Left cardiac atrium (tissue), 4 donors: ENCODE measurements around the gene ZHX3. TPM values are rescaled to one million over a fixed set of nuclear protein-coding genes. Genes with fewer than 3 reads are reported as not detected.

Experiments used
- ATAC-seq, 2 donors: fragments of 200-7000 bp; cut with Tn5 transposase; one replicate each; pipeline ENCODE4 v1.9.1; 2020; ENCODE audit warnings: mild to moderate bottlenecking in 2 of 2, moderate library complexity in 2 of 2
- DNase-seq: peaks from one replicate; pipeline ENCODE4 v3.0.0-alpha.2; 2020
- intact Hi-C, 2 donors: fragments of 100-400 bp; cut with DNase I; formaldehyde crosslinking; loops; one replicate each; pipeline versions ENCODE4 v1.14.1 to v1.15.1; 2022 to 2023
- total RNA-seq, 2 donors: library from RNA; stranded (reverse); fragmentation: NEBNext Ultra II Directional; extraction: Animal tissue kit (Norgen Biotek cat#: 25700); gene quantifications; one replicate each; pipeline ENCODE4 v1.2.1, GENCODE V29; 2021
- donor health status: DM: no; HTN: yes; CAD: no.
- donor health status: DM: no; HTN: yes; CAD: no; lungs with severe emphysema.
- donor health status: DM: yes; HTN: yes; CAD: no.
- donor health status: Dilated cardiomyopathy.

Gene ZHX3
- total RNA-seq, 2 donors from 2014 or later = 32.8 to 34.2 TPM

DNA sequence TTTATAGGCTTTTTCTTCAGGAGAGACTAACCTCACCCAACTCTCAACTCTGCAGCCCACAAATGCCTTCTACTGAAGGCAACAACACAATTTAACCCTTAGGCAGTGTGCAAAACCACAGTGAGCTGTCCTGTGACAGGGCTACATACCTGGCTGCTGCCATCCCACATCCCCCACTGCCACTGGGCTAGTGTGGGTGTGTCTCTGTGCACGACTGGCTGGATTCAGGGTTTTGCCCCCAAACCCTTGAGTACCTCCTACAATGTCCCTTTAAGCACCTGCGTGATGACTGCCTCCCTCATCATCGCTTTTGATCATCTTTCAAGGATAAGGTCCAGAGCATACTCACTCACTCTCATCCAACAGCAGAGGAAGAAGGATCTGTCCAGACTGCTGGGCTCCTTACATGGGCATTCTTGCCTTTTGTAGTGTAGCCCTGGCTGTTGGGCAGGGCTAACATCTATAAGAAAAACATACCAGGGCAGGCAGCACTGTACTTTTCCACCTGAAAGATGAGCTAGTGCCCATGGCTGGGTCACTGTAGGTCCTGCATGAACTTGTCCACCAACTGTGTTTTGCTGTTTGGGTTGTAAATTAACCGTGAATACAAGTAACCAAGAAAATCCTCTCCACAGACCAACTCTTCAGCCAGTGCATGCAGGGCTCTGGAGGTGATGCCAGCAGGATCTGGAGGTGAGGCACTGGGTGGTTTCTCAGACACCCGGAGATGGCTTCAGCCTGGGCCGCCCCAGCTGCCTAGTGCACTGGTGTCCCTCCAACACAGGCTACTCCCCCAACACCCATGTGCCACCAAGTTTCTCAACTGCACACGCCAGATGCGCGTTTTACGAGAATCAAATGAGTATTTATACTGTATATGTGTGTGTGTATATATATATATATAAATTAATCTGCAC, 135.0 kb downstream of the ZHX3 start:
- intact Hi-C loops = no loop called here
- ATAC-seq = no peak
- DNase-seq = no peak

DNA sequence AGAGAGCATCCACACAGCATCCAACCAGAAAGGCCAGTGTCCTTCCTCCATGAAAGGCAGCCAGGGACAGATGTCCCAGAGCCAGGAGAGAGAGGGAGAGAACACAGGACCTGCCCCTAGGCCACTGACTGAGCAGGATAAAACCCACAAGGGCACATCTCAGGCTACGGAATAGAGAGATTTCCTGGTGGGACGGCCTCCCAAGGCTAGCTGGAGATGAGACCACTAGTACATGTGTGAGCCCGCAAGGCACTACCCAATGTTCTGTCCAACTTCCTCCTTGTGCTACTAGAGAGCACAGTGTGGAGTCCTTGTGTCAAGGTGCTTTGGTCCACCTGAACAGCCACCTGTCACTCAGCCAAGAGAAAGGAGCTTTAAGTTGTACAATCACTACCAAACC, 136.0 kb downstream of the ZHX3 start:
- no peak for DNase-seq
- intact Hi-C loops = no loop called here

DNA sequence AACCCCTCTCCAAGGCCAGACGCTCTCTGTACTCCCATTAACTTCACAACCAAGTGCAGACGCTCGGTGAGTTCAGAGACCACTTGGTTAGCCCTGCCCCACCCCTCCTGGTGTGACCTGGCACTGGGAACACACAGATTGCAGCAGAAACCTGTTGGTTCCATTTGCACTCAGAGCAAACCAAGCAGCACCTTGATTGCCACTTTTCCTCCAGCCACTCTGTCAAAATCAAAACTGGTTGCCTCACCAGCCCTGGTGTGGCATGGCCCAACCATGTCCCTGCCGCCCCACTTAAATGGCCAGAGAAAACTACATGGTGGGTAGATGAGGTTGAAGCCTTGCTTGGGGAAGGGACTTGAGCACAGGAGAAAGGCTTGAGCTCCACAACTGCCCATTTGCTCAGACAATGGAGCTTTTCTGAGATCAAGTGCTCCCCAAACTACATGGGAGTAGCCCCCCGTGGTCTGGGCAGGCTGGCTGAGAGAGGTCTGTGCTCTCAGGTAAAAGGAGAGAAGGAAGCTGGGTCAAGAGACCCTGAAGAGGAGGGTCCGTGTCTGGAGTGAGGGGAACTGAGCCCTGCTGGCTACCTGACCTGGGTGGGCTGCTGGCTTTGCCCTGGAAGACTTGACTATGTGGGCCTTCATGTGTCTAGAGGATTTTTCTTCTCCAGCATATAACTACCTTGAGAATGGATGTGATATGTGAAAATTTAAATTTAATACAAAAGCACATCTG, 136.8 kb downstream of the ZHX3 start:
- ATAC-seq (no peak), DNase-seq (no peak)
- intact Hi-C loops = no loop called here

More for the DNA sequence above, 136.0 kb downstream of the ZHX3 start:
- no peak for ATAC-seq

DNA sequence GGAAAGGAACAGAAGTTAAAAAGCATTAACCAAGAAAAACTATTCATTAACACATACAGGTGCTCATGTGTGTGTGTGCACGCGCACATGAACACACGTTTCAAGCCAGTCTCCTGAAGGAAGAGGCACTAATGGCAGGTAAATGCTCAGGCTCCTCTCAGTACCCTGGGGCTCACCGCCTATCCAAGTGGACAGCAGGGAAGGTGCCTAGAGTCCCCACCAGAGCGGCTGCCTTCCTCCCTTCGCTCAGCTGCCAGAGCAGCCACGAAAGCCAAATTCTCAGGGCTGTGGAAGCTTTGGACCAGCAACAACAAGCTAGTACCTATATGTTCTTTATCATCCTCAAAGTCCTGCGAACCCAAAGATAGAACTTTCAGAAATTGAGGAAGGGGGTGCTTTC, 137.6 kb downstream of the ZHX3 start:
- no peak for ATAC-seq
- intact Hi-C loops = loop anchor here in 1 of 2 donors (10.0 kb wide), 1 partner anchor 235 kb away; no protein-coding TSS in a partner anchor
- DNase-seq = no peak

DNA sequence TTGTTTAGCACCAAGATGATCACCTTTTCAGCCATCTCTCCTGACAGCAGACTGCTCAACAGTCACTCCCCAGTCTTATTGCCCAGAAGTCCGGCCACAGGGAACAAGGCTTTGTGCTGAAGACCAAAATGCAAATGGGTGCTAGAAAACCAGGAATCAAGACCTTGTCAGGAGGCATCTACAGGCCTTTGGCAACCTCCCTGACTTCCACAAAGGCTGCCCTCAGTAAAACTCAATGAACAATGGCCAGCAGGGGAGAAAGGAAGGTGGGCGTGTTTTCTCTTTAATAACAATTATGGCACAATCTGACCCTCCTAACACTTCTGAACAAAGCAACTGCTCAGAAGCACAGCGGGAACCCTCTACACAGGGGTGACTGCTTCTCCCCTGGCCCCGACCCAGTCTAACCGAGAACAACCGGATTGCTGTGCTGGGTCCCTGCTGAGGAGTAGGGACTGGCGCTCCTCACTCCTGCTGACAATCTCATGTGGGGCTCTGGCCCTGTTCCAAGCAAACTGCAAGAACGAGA, 138.6 kb downstream of the ZHX3 start:
- ATAC-seq (peak; percentile 25 to 32), DNase-seq (peak; percentile 53)
- intact Hi-C loops = loop anchor here in 1 of 2 donors (10.0 kb wide), 1 partner anchor 236 kb away; no protein-coding TSS in a partner anchor

DNA sequence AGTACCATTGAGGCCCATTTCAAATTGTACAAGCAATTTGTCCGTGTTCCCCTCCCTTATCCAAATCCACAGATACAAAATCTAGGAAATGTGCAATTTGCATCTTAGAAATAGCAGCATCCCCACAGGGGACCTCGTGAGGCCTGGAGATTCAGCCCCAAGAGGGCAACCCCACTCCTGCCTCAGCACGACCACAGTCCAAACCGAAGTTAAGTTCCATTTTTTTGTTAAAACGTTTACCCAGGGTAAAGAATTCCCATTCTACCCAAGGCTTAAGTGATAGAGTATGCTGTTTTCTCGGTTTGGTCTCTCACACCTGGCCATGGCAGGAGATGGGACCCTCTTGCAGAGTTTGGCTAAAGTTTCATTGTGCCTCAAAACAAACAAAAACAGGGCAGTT, 139.0 kb downstream of the ZHX3 start:
- DNase-seq = no peak
- intact Hi-C loops = loop anchor here in 1 of 2 donors (10.0 kb wide), 1 partner anchor 236 kb away; no protein-coding TSS in a partner anchor
- ATAC-seq = no peak

DNA sequence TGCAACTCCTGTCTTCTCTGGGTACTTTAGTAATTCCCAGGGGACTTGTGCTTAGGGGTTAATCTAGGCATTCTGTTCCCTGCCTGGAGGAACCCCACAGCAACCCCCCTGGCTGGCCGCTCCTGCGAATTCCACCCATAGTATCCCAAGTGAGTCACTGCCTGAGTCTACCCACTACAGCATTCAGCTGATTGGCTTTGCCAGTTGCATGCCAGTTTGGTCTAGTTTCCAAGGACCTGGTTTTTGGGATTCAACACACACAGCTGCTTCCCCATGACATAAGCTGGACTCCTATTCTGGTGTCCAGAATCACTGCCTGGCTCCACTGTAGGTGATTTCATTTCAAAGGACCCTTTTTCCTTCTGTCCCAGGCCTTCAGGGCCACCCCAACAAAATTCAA, 139.9 kb downstream of the ZHX3 start:
- ATAC-seq (peak; percentile 41 to 67), DNase-seq (peak; percentile 60)
- intact Hi-C loops = loop anchor here in 1 of 2 donors (10.0 kb wide), 1 partner anchor 237 kb away; no protein-coding TSS in a partner anchor

DNA sequence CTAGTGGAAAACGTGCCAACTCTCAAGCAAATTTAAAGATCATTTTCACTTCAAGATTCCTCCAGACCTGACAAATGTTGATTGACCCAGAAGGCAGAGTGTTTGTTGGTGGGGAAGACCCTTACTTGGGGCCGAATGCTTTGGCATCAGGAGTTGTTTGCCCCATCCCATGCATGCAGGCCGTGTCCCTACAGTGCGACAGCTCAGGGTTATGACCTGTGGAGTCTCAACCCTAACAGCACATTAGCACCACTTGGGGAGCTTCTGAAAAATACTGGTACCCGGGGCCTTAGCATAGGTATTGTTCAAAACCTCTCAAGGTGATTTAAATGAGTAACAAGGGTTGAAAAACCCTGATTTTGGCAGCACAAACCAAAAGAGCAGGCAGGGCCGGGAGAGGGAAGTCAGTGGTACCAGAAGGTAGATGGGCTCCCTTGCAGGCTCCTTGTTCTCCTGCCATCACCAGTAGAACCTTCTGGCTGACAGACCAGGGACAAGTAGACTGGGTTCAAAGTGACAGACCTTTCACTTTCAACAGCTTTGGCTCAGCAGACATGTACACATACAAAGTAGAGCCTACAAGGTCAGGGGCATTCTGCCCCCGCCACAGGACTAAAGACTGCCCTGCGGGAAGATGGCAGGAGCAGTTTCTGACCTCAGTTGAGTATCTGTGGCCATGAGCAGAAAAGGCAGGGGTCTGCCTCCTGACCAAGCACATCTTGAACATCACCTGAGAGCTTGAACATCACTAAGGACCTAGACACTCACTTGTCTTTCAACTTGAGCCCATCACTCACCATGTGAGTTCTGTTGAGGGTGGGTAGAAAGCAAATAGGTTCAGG, 140.6 kb downstream of the ZHX3 start:
- intact Hi-C loops = loop anchor here in 1 of 2 donors (10.0 kb wide), 1 partner anchor 238 kb away; no protein-coding TSS in a partner anchor
- DNase-seq (no peak), ATAC-seq (no peak)

DNA sequence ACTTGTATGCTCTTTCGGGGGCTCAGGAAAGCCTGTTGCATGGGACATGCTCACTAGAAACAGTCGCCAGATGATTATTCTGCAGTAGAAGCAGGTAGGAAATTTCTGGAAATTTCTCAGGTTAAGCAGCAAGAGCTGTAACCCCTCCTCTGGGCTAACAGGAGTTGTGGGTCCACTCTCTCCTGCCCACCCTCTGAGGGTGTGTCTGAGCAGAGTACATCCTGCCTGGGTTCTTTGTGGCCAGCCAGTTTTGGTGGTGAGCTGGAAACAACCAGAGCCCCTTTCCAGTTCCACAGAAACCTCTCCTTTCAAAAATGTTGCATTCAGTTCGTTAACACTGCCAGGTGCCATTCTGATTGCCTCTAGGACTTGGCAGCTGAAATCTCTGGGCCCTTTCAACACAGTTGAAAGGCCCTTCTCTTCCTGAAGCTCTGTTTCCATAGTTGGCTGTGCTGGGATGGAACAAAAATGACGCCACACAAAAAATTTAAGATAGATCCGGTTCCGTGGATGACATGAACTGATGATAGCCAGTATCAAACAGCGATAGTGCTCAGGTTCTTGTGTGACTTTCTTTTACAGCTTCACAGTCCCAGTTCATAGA, 141.7 kb downstream of the ZHX3 start:
- intact Hi-C loops = loop anchor here (2.0 to 10.0 kb wide), 2 partner anchors 163 to 239 kb away; no protein-coding TSS in a partner anchor
- ATAC-seq = no peak
- DNase-seq = no peak

DNA sequence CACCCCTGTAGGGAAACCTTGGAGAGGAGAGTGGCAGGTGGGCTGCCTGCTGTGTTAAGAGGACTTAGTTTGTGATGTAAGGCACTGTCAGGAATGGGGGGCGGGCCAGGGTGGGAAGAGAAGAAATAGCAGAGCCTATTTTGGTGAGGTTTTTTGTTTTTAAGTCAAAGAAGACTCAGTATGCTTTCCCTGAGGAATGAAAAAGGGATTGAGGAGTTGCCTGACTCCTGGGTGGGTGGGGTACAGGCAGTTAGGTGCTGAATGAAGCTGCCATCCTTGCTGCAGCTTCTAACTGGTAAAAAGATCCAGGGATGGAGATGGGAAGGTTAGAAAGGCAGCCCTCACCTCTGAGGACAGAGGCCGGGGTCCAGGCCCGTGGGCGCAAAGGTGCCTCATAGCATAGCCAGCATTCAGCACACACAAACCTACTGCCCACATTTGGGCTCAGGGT, 142.3 kb downstream of the ZHX3 start:
- intact Hi-C loops = loop anchor here (2.0 to 10.0 kb wide), 2 partner anchors 164 to 240 kb away; no protein-coding TSS in a partner anchor
- DNase-seq (no peak), ATAC-seq (no peak)

DNA sequence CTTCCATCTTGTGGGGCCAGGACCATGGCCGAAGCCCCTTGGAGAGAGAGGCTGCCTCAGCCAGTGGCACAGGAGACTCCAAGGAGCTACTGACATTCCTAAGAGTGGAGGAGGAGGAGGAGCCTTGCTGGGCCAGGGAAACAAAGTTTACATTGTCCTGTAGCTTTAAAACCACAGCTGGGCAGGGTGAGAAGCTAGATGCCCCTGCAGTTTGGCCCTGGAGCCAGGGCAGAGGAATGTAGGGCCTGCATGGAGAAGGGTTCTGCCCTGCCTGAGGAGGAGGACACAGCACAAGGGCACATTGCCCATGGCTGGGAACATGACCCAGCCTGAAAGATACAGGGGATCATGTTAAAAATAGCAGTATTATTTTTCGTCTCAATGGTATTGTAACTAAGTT, 142.7 kb downstream of the ZHX3 start:
- intact Hi-C loops = loop anchor here (2.0 to 10.0 kb wide), 2 partner anchors 164 to 240 kb away; no protein-coding TSS in a partner anchor
- ATAC-seq (no peak), DNase-seq (no peak)

DNA sequence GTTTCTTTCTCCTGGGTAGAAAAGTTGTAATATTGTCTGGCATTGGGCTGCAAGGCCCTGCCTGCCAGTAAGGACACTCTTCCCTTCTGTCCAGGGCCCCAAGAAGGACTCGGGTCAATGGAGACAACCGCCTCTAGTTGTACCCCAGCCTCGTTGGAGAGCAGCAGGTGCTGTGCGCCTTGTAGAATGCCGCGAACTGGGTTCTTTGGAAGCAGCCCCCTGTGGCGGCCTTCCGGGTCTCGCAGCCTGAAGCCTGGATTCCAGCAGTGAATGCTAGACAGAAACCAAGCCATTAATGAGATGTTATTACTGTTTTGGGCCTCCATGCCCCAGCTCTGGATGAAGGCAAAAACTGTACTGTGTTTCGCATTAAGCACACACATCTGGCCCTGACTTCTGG, 143.2 kb downstream of the ZHX3 start:
- intact Hi-C loops = loop anchor here (2.0 to 10.0 kb wide), 2 partner anchors 164 to 240 kb away; no protein-coding TSS in a partner anchor
- DNase-seq = no peak
- no peak for ATAC-seq

DNA sequence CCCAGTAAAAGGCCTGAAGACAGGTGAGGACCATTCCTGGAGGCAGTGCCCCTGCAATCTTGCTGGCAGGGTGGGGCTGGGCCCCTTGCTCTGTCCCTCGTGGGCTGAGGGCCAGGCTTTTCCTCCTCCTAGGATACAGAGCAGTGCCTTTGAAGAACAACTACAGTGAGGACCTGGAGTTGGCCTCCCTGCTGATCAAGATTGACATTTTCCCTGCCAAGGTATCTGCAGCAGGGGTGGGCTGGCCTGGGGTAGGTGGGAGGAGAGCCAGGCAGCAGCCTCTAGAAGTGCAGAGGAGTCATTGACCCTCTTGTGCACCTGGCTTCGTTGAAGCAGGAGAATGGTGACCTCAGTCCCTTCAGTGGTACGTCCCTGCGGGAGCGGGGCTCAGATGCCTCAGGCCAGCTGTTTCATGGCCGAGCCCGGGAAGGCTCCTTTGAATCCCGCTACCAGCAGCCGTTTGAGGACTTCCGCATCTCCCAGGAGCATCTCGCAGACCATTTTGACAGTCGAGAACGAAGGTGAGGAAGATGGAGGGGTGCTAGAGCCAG, 143.7 kb downstream of the ZHX3 start:
- ATAC-seq (no peak), DNase-seq (no peak)
- intact Hi-C loops = loop anchor here (1.0 to 10.0 kb wide), 5 partner anchors 58 to 241 kb away; partner anchors contain the start of gene LPIN3 (in 1 of the 2)

DNA sequence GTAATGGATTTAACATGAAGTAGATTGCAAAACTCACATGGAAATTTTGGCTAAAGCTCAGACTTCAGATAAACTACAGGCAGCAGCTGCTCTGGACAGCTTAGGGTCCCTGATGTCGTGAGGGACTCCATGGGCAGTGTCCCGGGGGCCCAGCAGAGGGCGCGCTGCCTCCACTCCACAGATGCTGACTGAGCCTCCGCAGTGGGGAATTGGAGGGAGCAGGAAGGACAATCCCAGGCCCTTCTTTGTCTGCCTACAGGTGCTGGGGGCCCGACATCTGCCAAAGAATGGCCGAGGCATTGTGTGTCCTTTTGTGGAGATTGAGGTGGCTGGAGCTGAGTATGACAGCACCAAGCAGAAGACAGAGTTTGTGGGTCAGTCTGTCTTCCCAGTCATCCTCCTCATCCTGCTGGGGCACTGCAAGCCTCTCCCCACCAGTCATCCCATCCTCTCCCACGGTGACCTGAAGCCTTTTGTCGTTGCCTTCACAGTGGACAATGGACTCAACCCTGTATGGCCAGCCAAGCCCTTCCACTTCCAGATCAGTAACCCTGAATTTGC, 144.3 kb downstream of the ZHX3 start:
- ATAC-seq (peak; percentile 84 to 92), DNase-seq (peak; percentile 88)
- intact Hi-C loops = loop anchor here (1.0 to 10.0 kb wide), 4 partner anchors 59 to 242 kb away; partner anchors contain the start of gene LPIN3 (in 1 of the 2)

DNA sequence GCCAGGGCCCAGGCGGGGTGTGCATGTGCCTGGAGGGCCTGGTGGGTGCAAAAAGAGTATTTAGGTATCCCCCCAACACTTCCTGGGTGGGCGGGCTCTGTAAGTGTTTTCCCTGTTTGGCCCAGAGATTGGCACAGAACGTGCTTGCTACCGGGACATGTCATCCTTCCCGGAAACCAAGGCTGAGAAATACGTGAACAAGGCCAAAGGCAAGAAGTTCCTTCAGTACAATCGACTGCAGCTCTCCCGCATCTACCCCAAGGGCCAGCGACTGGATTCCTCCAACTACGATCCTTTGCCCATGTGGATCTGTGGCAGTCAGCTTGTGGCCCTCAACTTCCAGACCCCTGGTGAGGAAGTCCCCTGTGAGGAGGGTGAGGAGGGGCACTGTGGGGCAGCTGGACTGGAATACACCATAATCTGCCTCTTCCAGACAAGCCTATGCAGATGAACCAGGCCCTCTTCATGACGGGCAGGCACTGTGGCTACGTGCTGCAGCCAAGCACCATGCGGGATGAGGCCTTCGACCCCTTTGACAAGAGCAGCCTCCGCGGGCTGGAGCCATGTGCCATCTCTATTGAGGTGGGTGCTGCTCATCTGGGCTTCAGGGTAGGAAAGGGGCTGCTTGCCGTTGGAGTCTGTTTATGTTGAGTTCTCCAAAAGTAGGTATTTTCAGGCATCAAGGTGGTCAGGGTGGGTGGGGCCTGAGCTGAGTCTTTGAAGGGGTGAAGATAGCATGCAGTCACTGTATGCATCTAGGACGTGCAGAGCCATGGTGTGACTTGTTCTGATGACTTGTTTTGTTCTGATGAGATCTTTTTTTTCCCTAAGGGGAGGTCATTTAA, 145.0 kb downstream of the ZHX3 start:
- peak; percentile 6 to 7 for ATAC-seq
- no peak for DNase-seq
- intact Hi-C loops = loop anchor here (1.0 to 10.0 kb wide), 4 partner anchors 60 to 242 kb away; partner anchors contain the start of gene LPIN3 (in 1 of the 2)

DNA sequence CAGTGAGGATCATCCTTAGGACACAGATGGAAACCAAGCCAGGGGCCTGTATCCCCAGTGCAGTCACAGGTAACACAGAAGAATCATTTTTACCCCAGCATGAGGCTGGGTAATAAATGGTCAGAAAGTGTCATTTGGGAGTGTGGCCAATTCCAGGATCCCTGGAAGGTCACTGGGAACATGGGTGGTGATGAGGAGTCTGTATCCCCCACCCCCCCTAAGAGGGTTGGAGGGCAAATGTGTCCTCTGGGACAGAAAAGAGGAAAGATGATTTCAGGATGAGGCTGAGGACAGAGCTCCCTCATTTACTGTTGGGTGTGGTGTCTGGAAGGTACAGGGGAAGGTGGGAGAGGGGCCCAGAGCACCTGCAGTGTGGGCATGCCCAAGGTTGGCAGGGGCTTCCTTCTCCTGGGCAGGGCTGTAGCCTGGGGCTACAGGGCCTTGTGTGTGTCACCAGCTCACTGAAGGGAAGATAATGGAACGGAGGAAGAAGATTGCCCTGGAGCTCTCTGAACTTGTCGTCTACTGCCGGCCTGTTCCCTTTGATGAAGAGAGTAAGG, 145.7 kb downstream of the ZHX3 start:
- ATAC-seq (peak in 1 of 2 donors; percentile 1), DNase-seq (no peak)
- intact Hi-C loops = loop anchor here (2.0 to 10.0 kb wide), 2 partner anchors 61 to 243 kb away; no protein-coding TSS in a partner anchor
